GM12874 (cell line): ENCODE data around the gene CD59.

Source experiments
- CTCF ChIP-seq: IDR thresholded peaks from 2 replicates; pipeline ENCODE4 v1.5.1; 2011; ENCODE audit warnings: low read depth, mild to moderate bottlenecking, control low read depth, low read length, moderate library complexity; ENCODE audit not compliant: insufficient read depth

The CD59 gene

DNA sequence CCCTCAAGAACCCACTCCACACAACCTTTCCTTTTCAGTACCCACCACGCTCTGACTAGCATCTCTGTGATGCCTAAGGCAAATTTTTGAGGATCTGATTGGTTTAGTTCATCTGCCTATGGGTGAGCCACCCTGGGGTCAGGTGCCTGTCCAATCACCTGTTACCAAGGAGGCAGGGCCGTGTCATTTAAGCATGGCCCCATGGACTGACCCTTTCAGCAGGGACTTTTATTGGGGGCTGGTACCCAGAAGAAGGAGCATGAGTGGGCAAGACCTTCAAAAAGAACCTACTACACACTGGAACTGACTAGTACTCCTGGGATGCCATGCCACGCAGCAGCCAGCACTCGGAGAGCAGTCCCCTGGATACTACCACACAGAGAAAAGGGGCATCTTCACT, 64.0 kb downstream of the CD59 start:
- TF ChIP-seq CTCF: no peak

DNA sequence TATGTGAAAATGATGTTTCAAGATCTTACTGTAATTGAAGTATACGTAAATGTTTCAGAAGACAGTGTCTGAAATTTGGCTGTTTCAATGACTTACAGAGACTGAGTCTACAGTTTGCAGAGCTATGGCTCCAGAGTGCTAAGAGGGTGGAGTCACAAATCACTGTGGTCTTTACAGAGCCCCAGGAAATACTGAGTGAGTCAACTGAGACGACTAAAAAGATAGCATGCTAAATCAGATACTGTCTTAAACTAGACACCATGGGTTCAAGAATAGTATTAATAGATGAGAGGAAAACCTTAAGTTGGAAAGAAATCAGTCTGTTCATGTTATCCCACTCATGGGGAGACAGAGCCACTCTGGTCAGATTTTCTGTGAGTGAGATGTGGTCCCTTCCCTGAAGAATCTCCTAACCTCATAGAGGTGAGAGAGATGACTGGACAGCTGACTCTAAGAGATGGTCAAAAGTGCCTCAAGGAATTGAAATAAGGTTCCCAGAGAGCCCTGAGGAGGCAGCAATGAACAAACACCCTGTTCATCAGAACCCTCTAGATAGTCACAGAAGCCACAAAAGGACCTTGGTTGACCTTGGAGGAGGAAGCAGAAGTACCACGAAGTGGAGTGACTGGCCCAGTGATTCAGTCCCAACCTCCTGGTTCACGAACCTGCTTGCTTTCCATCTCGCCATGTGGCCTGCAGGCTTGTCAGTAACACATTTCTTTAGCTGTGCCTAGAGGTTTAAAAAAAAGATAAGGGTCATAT, 65.8 kb downstream of the CD59 start:
- no peak for TF ChIP-seq CTCF

GRCh38 chr11:33669598-33670249, 66.5 kb downstream of the CD59 start:
- no peak for TF ChIP-seq CTCF

GRCh38 chr11:33668951-33669596, 67.1 kb downstream of the CD59 start:
- TF ChIP-seq CTCF: no peak

GRCh38 chr11:33668468-33668825, 67.8 kb downstream of the CD59 start:
- no peak for TF ChIP-seq CTCF

- no peak for TF ChIP-seq CTCF
Observed at GRCh38 chr11:33667819-33668467, 68.3 kb downstream of the CD59 start.
